Hepatocyte (in vitro differentiated cells): ENCODE measurements around the gene ACTR3C. TPM values are rescaled to one million over a fixed set of nuclear protein-coding genes. Genes with fewer than 3 reads are reported as not detected.

Experiments used
- DNase-seq: peaks from one replicate; pipeline ENCODE4 v3.0.0-alpha.2; 2016; ENCODE audit warnings: low spot score
- H2AFZ ChIP-seq: fragments of 200-600 bp; sonication (generic); 2 replicates; pipeline ENCODE4 v1.6.0; 2016; ENCODE audit warnings: antibody characterized with exemption, mild to moderate bottlenecking
- H3K27ac ChIP-seq: fragments of 200-600 bp; sonication (generic); 2 replicates; pipeline ENCODE4 v1.5.1; 2016; ENCODE audit warnings: mild to moderate bottlenecking
- H3K27me3 ChIP-seq: fragments of 200-600 bp; sonication (generic); 2 replicates; pipeline ENCODE4 v1.6.1; 2016
- H3K36me3 ChIP-seq: fragments of 200-600 bp; sonication (generic); replicated peaks from 2 replicates; pipeline ENCODE4 v1.5.1; 2016; ENCODE audit warnings: low read depth; ENCODE audit not compliant: insufficient read depth
- H3K4me1 ChIP-seq: fragments of 200-600 bp; sonication (generic); 2 replicates; pipeline ENCODE4 v1.5.1; 2016; ENCODE audit warnings: mild to moderate bottlenecking, moderate library complexity; ENCODE audit not compliant: insufficient read depth
- H3K4me2 ChIP-seq: fragments of 200-600 bp; sonication (generic); 2 replicates; pipeline ENCODE4 v1.6.0; 2016
- H3K4me3 ChIP-seq: fragments of 200-600 bp; sonication (generic); 2 replicates; pipeline ENCODE4 v1.5.1; 2016; ENCODE audit warnings: mild to moderate bottlenecking
- H3K79me2 ChIP-seq: fragments of 200-600 bp; sonication (generic); 2 replicates; pipeline ENCODE4 v1.6.0; 2017; ENCODE audit warnings: mild to moderate bottlenecking
- H3K9me2 ChIP-seq: fragments of 200-600 bp; sonication (generic); replicated peaks from 2 replicates; pipeline ENCODE4 v1.6.0; 2017; ENCODE audit warnings: mild to moderate bottlenecking; ENCODE audit not compliant: insufficient read depth
- H3K9me3 ChIP-seq: fragments of 200-600 bp; sonication (generic); 2 replicates; pipeline ENCODE4 v1.5.1; 2016; ENCODE audit warnings: low read depth, mild to moderate bottlenecking
- H4K20me1 ChIP-seq: fragments of 200-600 bp; sonication (generic); 2 replicates; pipeline ENCODE4 v1.6.0; 2016; ENCODE audit warnings: mild to moderate bottlenecking; ENCODE audit not compliant: insufficient read depth, poor library complexity, severe bottlenecking
- CTCF ChIP-seq: fragments of 200-600 bp; sonication (generic); IDR thresholded peaks from 2 replicates; pipeline ENCODE4 v1.5.1; 2016; ENCODE audit warnings: antibody characterized with exemption, mild to moderate bottlenecking; ENCODE audit not compliant: poor library complexity
- EZH2 ChIP-seq: fragments of 200-600 bp; sonication (generic); IDR thresholded peaks from 2 replicates; pipeline ENCODE4 v1.6.1; 2016; ENCODE audit warnings: antibody characterized with exemption, mild to moderate bottlenecking, borderline replicate concordance
- EZH2phosphoT487 ChIP-seq: fragments of 200-600 bp; sonication (generic); IDR thresholded peaks from one replicate; pipeline ENCODE4 v1.6.1; 2018; ENCODE audit warnings: antibody characterized with exemption, mild to moderate bottlenecking, low read depth, moderate library complexity; ENCODE audit not compliant: unreplicated experiment, severe bottlenecking
- WGBS: methylation state at CpG from one replicate; pipeline ENCODE4 v1.1.6; 2016; ENCODE audit warnings: low lambda C conversion rate; ENCODE audit errors: missing lambda C conversion rate; 5-methylcytosine and 5-hydroxymethylcytosine counted together
- polyA plus RNA-seq: library from polyadenylated mRNA; unstranded; fragments of >200 nt; fragmentation: Nextera tagmentation; extraction: Ambion mirVana; gene quantifications from 2 replicates; pipeline ENCODE4 v1.2.1, GENCODE V29; 2016
- total RNA-seq: library from RNA; depleted of rRNA; stranded (reverse); fragments of >200 nt; gene quantifications from 2 replicates; pipeline ENCODE4 v1.2.3, GENCODE V29; 2014

Gene ACTR3C
- total and polyA plus RNA-seq, 2 experiments from 2014 or later, result 7.8 to 18.6 TPM

- Histone ChIP-seq H3K4me2 (no peak overlapping the region), H3K79me2 (peaks cover 7% of the 10 kb centered on the region), H3K9me3 (no peaks in the 10 kb centered on the region), H2AFZ (no peak overlapping the region), H3K4me1 (no peaks in the 10 kb centered on the region), H3K9me2 (no peaks in the 10 kb centered on the region), H4K20me1 (no peaks in the 10 kb centered on the region), H3K27ac (no peak overlapping the region), H3K36me3 (no peaks in the 10 kb centered on the region), H3K27me3 (no peaks in the 10 kb centered on the region), H3K4me3 (no peak overlapping the region)
- 93% methylated on average over 4 of the region's 4 CpGs for WGBS
- TF ChIP-seq CTCF, result no peak
- TF ChIP-seq EZH2phosphoT487, result no peak
- no peak for TF ChIP-seq EZH2
- DNase-seq, result no peak
Measured at GRCh38 chr7:150363370-150363769, 40.0 kb upstream of the ACTR3C start.

GRCh38 chr7:150361807-150362621, 38.7 kb upstream of the ACTR3C start:
- no peak for DNase-seq
- Histone ChIP-seq H3K36me3 (no peaks in the 10 kb centered on the region), H2AFZ (no peak overlapping the region), H3K9me3 (no peaks in the 10 kb centered on the region), H3K4me2 (no peak overlapping the region), H3K9me2 (no peaks in the 10 kb centered on the region), H3K79me2 (peaks cover 2% of the 10 kb centered on the region), H3K27ac (no peak overlapping the region), H3K4me1 (no peaks in the 10 kb centered on the region), H4K20me1 (no peaks in the 10 kb centered on the region), H3K4me3 (no peak overlapping the region), H3K27me3 (no peaks in the 10 kb centered on the region)
- WGBS, result 62% methylated on average over 18 of the region's 18 CpGs
- no peak for TF ChIP-seq EZH2phosphoT487
- TF ChIP-seq EZH2, result no peak
- no peak for TF ChIP-seq CTCF

- Histone ChIP-seq H3K9me3 (no peaks in the 10 kb centered on the region), H3K79me2 (no peaks in the 10 kb centered on the region), H4K20me1 (no peaks in the 10 kb centered on the region), H3K4me2 (no peak overlapping the region), H3K27me3 (no peaks in the 10 kb centered on the region), H3K27ac (no peak overlapping the region), H2AFZ (no peak overlapping the region), H3K4me3 (no peak overlapping the region), H3K9me2 (no peaks in the 10 kb centered on the region), H3K4me1 (no peaks in the 10 kb centered on the region), H3K36me3 (no peaks in the 10 kb centered on the region)
- TF ChIP-seq EZH2phosphoT487 (no peak), CTCF (no peak), EZH2 (no peak)
- WGBS, result 68% methylated on average over 7 of the region's 7 CpGs
- DNase-seq, result no peak
Measured at GRCh38 chr7:150361402-150361801, 38.1 kb upstream of the ACTR3C start.
